GM12801 (cell line): ENCODE measurements around the gene FAM110D.

Experiments
- CTCF ChIP-seq: IDR thresholded peaks from one replicate; pipeline ENCODE4 v1.5.1; 2011; ENCODE audit warnings: control low read depth; ENCODE audit not compliant: insufficient read length; ENCODE audit errors: extremely low read depth

Gene FAM110D

GRCh38 chr1:26203642-26204318 lies 44.9 kb downstream of the FAM110D start:
- no peak for TF ChIP-seq CTCF

DNA sequence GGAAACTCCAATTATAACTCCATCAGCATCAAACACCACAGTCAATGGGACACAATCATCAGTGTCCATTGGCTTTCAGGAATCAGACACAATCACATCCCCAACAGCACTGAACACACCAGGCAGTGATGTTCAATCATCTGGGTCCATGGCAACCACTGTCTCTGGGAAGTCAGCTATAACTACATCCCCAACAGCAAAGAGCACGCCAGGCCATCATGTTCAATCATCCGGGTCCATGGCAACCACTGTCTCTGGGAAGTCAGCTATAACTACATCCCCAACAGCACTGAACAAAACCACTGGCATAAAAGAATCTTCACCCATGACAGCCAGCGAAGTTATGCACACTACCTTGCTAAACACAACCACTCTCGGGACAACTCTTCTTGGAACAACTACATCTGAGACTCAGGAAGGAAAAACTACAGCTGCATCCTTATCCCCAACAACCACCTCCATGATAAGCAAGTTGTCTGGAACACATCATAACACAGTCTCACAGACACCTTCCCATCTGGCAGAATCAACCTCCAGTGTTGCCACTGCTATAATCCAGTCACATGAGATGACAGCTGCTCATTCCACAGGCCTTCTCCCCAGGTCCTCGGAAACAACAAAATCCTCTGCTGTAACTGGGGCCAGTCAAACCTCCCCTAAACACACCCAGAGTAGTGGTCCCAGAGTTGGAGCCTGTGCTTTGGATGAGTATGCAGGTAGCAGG lies 51.4 kb downstream of the FAM110D start:
- TF ChIP-seq CTCF: no peak

DNA sequence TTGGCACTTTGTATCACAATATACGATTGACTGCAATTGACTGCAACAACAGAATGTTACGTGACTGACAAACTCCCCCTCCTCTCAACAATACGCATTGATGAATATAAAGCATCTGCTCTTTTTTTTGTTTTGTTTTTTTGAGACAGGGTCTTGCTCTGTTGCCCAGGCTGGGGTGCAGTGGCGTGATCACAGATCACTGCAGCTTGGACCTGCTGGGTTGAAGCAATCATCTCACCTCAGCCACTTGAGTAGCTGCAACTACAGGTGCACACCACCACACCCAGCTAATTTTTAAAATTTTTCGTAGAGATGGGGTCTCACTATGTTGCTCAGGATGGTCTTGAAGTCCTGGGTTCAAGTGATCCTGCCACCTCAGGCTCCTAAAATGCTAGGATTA lies 53.8 kb downstream of the FAM110D start:
- no peak for TF ChIP-seq CTCF

- no peak for TF ChIP-seq CTCF
These were observed 54.5 kb downstream of the FAM110D start for GRCh38 chr1:26213335-26213905.
